ENCODE data around the gene HDAC2.
"Not testable (repeated sequence)": the region's sequence is repeated elsewhere in the genome, so short reads cannot be mapped to it uniquely, and the experiment has no call there.

Gene HDAC2

DNA sequence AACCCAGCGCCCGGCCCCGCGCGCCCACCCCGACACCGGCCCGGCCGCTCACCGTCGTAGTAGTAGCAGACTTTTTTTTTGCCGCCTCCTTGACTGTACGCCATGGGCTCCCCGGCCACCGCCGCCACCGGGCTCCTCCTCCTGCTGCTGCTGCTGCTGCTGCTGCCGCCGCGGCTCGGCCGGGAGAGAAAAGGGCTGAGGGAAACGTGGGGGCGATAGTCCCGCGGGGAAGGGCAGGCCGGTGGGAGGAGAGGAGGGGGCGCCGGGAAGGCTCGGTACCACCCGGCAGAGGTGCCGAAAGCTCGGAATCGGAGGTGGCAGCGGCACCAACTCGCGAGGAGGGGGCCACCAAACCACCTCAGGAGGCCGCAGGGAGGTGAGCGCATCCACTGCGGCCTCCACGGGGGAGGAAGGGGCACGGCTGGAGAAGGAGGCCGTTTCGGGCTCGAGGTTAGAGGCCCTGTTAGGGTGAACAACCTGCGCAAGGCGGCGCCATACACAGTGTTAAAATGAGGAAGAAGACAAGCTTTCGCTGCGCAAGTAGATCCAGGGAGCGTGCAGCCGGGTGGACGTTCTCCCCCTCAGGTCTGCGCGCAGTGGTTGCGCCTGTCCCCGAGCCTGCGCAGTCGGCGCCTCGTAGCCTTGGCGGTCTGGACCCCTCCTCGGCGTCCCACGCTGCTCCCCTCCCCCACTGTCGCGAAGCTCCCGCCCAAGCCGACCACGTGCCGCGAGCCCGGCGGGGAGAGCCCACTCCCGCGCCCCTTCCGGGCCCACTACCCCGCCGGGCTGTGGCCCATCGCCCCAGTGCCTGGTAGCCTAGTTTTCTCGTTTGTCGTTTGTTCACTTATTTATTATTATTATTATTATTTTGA, at the start of gene HDAC2:
Gene HDAC2 (minus strand): TSS at position 344 of the 872 bp plus-strand sequence. CDS start 240 bp downstream, at position 104.
- DNase-seq: peak; percentile 97

DNA sequence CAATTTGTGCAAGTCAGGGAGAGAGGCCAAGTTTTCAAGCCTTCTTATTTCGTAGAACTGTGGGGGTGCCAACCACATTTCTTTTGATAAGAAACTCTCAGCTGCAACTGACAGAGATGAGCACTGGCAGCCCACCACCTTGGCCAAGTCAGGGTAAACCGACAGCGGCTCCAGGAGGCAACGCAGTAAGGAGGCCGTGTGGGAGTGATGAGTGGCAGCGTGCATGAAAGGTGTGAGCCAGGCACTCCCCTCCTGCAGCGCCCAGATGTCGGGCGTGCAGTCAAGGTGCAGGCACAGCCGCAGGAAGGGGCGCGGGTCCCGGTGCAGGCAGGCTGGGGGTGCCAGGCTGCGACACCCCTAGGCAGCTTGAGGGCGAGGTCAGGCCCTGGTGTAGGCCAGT, 49.2 kb upstream of the HDAC2 start:
- no peak for DNase-seq

DNA sequence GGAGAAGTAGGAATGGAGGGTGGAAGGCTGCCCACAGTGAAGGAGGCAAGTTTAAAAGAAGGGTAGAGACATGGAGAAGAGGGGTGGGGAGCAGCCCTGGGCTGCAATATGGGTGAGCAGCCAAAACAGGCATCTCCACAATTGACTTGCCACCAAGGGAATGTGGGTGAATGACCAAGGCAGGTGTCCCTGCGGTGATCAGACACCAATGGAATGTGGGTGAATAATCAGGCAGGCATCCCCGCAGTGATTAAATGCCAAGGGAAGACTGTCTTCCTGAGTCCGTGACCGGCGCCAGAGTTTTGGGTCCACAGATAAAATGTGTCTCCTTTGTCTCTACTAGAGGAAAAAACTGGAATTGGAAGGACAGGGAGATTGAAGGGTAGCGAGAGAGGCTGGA, 46.2 kb upstream of the HDAC2 start:
- DNase-seq: not testable (repeated sequence)

DNA sequence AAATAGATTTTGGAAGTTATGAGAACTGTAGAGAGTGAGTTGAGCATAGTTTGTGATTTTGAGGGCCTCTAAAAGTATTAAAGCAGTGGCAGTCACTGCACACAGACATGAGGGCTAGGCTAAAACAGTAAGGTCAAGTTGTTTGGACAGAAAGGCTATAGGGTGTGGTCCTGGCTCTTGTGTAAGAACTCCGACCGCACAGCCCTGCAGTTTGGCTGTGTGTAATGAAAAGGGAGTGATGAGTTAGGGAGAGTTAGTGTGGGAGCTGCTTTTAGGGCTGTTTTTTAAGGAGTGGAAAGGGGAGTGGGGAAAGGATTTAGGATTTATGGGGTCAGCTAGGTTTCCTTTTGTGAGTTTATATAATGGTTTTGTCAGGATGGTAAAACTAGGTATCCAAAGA, 43.2 kb upstream of the HDAC2 start:
- not testable (repeated sequence) for DNase-seq

DNA sequence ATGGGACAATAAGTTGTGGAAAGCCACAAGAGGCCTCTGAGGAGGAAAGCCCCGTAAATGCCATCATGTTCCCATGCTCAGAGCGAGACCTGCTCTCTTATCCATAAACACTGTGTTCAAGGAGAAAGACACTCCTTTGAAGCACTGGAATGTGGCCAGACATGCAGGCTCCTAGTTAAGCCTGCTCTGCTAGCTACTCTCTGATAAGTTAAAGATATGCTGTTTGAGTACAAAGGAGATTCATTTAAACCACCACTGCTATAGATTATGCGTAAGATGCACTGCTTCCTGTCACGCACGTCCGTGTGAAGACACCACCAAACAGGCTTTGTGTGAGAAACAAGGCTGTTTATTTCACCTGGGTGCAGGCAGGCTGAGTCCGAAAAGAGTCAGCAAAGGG, 40.5 kb upstream of the HDAC2 start:
- DNase-seq: not testable (repeated sequence)

DNA sequence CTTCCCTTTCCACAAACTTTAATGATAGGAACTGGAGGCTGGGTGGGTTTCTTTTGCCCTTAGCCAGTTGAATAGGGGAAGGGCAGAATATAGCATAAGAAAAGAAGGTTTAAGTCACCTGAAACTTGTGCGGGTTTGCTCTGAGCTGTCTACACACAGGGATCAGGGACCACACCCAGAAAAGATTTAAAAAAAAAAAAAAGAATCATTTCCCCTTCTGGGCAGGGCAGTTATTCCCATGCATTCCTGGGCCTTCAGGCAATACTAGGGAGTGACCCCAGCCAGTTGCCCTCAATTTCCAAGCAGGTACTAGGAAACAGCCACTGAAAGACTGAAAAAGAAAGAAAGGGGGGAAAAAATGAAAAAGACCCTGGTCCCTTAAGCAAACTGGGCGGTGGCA, 39.6 kb upstream of the HDAC2 start:
- DNase-seq: no peak

DNA sequence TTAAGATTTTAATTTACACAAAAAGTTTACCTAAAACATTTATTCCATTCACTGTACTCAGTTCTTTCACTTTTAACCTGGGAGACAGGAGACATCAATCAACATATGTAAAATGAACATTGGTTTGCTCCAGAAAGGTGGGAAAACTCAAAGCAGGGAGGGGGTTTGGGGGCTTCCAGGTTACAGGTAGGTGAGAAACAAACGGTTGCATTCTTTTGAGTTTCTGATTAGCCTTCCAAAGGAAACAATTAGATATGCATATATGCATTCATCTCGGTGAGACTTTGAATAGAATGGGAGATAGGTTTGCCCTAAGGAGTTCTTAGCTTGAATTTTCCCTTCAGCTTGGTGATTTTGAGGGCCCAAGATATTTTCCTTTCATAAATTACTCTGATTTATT, 38.2 kb upstream of the HDAC2 start:
- no peak for DNase-seq

DNA sequence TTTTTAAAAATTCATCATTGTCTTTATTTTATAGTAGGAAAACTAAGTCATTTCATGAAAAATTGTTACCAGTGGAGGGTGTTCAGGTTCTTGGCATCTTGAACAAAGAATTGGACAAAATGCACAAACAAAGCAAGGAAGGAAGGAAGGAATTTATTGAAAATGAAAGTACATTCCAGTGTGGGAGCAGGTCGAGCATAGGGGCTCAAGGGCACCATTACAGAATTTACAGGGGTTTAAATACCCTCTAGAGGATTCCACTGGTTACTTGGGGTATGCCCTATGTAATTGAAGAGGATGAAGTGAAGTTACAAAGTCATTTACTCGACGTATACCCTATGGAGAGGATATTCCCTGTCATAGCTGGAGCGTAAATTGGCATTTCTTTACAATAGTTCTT, 37.4 kb upstream of the HDAC2 start:
- no peak for DNase-seq

DNA sequence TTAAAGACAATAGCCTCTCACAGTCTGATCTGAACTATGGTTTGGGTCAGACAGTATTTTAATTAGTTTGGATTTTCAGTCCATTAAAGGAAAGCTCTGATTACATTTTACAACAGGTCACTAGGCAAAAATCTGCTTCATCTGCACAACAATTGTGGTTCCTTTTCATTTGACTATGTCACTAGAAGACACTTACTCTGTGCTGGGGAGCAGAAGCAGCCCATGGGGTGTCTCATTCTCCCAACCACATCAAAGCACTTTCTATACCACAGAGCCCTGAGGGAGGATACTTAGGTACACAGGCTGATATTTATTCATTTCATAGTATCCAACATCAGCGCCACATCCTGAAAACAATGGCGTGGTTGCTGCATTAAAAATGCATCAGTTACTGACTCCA, 36.6 kb upstream of the HDAC2 start:
- no peak for DNase-seq

DNA sequence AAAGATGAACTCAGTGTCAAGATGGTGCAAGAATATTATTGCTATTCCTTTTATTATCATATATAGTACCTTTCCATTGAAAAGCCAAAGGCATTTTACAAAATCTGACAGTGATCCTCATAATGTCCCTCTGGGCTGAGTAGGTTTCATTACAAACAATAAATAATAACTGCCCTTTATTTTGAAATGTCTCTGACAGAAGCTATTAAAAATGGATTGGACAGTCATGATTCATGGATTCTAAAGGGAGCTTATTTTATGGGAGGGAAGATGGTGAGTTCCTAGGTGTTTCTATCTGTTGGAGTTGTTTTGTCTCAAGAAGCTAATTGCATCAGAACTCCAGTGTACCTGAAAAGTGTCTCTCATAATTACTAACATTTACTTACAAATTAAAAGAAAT, 30.4 kb upstream of the HDAC2 start:
- DNase-seq: no peak

DNA sequence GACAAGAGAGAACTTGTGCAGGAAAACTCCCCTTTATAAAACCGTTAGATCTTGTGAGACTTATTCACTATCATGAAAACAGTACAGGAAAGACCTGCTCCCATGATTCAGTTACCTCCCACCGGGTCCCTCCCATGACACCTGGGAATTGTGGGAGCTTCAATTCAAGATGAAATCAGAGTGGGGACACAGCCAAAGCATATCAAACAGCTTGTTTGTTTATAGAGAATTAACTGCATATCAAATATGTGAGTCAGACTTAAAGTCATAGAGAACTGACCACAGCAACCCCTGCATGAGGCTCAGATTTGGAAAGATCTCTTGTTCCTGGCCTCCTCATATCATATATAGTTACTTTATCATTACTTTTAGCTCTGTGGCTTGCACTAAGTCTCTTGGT, 29.1 kb upstream of the HDAC2 start:
- no peak for DNase-seq

DNA sequence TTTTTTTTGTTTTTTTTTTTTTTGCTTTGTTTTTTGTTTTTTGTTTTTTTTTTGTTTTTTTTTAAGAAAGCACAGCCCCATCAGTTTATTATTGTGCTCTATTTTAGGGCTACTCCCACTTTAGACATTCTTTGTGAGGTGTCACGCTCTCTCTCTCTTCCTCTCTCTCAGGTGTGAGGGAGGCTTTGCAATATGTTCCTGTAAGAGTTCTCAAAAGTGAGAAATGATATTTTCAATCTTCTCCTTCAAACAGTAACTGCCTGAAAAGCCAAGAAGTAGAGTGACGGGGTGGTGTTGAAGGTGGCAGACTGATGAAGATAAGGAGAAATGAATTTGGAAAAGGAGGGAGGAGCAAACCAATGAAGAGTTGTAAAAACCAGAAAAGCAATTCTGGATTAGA, 28.3 kb upstream of the HDAC2 start:
- DNase-seq: no peak

DNA sequence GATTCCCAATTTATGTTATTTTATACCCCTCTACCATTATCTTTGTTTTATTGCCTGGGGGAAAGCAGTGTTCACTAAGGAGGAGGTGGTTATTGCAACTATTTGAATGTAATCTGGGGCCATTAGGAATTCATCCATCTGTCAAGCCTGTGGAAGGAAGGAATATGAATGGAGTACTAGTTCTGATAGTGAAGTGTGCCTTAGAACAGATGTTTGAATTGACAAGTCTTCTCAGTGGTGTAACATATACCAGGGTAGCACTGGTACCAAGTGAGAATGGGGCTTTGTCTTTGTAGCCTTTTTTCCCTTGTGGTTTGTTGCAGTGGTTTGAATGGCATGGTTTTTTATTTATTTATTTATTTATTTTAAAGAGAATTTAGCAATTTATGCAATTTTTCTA, 27.9 kb upstream of the HDAC2 start:
- no peak for DNase-seq

DNA sequence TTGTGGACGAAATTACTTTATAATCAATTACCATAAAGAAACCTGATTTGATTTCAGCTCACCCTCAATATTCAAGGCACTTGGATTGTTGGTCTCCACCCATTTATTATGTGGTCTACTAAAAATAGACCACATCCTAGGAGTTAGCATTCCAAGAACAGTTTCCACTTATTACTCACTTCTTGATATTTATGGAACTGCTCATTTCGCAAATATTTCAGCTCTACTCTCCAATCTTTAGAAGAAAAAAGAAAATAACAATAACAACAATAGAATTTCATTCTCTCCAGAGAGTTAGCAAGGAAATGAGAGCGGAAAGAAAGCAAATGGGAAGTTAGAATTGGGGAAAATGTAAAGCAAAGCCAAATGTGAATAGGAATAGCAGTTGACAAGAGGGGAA, 26.2 kb upstream of the HDAC2 start:
- no peak for DNase-seq

DNA sequence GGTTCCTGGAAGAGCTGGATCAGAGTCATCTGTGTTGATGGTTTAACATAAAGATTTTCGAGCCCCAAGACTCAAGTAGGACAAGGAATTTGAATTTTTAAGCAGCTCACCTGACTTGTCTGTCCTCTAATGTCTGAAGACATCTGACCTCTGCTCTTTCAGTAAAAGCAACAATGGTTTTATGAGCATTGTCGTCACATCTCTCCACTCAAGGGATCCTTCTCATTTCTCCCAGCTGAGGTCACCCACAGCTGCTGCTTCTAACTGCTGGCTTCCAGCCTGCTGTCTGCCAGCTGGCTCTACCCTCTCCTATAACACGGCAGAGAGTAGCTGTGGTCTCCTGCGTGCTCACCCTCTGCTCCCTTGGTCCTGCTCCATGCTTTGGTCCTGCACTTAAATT, 24.7 kb upstream of the HDAC2 start:
- DNase-seq: no peak

DNA sequence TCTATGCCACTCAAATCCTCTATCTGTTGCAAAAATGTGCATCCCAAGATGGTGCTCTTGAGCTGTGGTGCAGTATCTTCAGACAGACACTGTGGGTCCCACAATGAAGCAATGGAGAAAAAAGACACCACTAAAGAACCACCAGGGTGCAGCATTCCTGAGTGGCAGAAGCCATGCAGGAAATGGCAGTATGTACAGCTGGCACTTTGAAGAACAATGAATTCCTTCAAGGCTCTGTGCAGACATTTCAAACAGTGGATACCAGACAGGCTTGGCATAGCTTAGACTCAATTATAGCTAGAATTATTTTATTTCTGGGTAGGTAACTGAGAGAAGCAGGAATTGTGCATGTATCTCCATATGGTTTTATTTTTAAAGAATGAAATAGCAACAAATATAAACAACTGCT, 24.0 kb upstream of the HDAC2 start:
- DNase-seq: no peak

DNA sequence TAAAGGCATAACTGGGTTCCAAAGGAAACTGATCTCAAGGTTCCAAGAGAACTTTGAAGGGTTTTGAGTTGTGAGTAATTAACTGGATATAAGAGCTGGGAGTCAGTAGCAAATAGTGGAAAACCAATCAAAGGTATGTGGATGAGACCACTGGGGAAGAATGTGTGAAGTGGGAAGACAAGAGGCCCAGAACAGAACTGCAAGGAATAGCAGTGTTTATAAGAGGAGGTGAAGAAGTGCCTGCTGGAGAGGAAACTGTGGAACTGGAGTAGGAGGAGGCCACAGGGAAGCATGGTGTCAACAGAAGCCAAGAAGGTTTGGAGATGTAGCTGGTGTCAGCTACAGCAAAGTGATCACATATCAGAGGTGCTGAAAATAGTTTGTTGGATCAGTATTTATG, 18.7 kb upstream of the HDAC2 start:
- DNase-seq: no peak

DNA sequence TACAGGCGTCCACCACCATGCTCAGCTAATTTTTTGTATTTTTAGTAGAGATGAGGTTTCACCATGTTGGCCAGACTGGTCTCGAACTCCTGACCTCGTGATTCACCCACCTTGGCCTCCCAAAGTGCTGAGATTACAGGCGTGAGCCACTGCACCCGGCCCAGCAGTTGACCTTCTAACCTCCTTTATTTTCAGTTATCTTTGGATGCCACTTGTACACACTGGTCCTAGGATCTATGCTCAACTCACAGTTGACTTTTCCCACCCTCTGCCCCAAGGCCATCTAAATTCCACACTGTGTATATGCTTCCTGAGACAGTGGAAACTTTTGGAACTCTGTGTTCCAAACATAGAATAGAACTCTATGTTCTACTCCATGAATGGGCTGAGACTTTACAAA, 11.7 kb upstream of the HDAC2 start:
- not testable (repeated sequence) for DNase-seq

DNA sequence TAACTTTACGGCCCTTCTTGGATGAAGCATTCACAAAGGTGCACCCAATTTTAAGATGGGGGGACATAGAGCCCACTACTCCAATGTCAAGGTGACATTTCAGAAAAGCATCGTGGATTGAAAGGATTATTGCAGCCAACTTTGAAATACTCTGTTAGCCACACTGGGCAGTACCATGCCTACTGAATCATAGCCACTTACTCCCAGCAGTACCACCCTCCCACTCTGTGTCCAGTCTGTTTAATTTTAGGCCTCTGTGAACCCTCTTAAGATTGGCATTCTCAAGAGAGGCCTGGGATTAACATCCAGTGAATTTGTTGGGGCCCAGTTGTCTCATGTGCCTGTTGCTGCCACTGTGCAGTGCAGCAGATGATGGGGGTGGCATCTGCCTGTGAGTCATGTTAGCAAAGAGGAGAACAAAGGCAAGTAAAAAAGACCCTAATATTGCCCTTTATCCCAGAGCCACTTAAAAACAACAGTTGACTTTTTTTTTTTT, 11.2 kb upstream of the HDAC2 start:
- DNase-seq: no peak

DNA sequence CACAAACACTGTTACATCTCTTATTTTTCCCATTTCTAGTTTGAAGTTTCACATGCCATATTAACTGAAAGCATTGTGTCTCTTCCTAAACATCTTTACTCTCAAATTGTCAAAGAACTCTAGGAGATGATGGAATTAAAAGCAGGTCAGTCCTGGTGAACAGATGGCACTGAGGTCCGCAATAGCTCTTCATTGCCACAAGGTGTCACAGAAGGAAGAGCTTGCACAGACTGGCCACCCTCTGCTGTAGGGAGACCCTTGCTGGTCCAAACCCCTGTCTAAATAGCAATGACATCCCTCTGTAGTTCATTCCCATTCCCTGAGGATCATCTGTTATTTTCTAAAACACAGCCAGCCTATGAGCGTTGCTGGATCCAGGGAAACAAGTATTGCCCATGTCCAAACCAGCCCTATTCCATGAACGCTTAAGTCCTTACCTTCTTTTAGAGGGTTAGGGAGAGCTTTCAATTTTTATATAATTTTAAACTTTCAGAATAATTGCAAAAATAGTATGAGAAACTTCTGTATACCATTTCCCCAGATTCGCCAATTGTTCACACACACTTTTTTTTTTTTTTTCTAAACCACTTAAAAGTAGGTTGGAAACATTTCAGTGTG, 10.1 kb upstream of the HDAC2 start:
- DNase-seq: no peak

DNA sequence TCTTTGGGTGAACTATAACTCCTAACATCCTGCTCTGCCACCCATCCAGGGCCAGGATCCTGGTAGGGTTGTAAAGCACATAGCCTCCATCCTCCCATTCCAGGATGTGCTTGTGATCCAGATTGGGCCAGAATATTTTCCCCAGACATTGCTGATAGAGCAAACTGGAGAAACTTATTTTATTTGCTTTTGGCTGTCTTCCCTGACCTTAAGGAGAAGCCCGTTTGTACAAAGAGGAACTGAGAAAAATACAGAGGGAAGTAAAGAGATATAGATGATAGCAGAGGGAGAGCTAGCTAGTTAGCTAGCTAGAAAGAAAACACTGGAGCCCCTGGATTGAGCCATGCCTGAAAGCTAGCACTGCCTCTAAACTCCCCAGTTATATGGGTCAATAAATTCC, 9.0 kb upstream of the HDAC2 start:
- no peak for DNase-seq

DNA sequence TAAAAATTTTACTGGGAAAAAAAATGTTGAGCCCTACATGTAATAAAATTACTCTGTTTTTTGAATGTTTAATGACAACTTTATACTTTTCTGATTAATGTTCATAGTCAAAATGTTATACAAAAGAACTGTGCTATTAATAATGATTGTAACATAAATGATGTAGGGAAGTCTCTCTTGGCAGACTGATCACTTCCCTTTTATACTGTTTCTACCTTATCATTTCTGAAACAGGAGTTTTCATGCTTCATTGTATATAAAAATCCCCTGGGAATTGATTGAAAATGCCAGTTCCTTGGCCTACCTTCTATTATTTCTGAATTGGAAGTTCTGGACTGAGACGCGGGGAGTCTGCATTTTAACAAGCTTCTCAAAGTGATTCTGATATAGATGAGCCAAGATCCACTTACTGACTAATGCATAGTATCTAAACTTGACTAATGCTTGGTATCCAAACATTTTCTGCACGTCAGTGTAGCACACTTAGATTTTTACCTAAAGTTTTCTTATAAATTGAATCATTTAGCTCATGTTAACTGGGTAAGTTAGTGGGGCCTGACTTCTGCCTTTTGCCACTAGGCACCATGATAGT, 7.2 kb upstream of the HDAC2 start:
- no peak for DNase-seq

DNA sequence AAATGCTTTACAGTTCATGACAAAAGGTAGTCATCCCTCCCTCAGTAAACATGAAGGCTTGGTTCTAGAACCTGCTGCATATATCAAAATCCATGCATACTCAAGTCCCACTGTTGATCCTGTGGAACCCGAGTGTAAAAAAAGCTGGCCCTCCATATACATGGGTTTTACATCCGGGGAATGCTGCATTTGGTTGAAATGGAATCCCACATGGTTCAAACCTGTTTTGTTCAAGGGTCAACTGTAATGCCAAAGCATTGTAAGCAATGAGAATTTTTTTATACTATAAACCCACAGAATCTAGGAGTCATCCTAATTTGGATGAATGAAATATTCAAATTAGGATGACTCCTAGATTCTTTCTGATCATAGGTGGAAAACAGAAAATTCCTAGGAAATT, 5.9 kb upstream of the HDAC2 start:
- no peak for DNase-seq

DNA sequence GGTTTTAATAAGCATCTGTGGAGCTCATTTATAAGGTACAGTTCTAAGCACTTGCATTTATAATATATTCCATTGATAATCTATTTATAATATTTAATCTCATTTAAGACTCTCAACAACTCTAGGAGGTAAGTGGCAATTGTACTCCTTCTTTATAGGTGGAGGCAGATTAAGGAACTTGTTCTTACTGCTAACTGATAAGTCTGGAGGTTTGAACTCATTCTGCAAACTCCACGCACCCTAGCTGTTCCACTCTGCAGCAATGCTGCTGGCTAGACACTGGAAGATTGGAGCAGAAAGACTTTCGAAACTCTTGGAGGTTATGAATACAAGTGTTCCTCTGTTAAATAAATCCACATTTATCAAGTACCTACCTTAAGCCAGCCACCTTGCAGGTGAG, 793 bp upstream of the HDAC2 start:
- DNase-seq: peak; percentile 64
